Left lung (tissue), 10 donors: ENCODE measurements around the gene CFAP221. TPM values are rescaled to one million over a fixed set of nuclear protein-coding genes. Genes with fewer than 3 reads are reported as not detected.
A peak's percentile ranks its signal among the peaks of the same experiment; 100 is the strongest.

Experiments used
- ATAC-seq: fragments of 200-7000 bp; cut with Tn5 transposase; one replicate; pipeline ENCODE4 v1.9.1; 2020; ENCODE audit warnings: moderate library complexity
- DNase-seq, 4 donors: peaks; one replicate each; pipeline ENCODE4 v3.0.0-alpha.2; 2013 to 2020
- H3K27ac ChIP-seq, 2 donors: fragments of 200-600 bp; sonication (generic) in 1 of 2; one replicate each; pipeline versions ENCODE4 v1.5.0 to v1.8.0; 2020 to 2021
- H3K27me3 ChIP-seq, 2 donors: fragments of 200-600 bp; sonication (generic) in 1 of 2; one replicate each; pipeline versions ENCODE4 v1.5.0 to v1.8.0; 2020 to 2021
- H3K36me3 ChIP-seq, 2 donors: fragments of 200-600 bp; sonication (generic) in 1 of 2; one replicate each; pipeline versions ENCODE4 v1.5.0 to v1.8.0; 2020 to 2021
- H3K4me1 ChIP-seq, 2 donors: fragments of 200-600 bp; one replicate each; pipeline ENCODE4 v1.8.0; 2021
- H3K4me3 ChIP-seq, 2 donors: fragments of 200-600 bp; sonication (generic) in 1 of 2; one replicate each; pipeline versions ENCODE4 v1.5.0 to v1.8.0; 2020 to 2021; ENCODE audit warnings: mild to moderate bottlenecking in 1 of 2
- H3K9me3 ChIP-seq, 2 donors: fragments of 200-600 bp; sonication (generic) in 1 of 2; one replicate each; pipeline versions ENCODE4 v1.5.0 to v1.8.0; 2020 to 2021
- intact Hi-C, 2 donors: fragments of 100-400 bp; cut with DNase I; formaldehyde crosslinking; loops; one replicate each; pipeline versions ENCODE4 v1.11.2 to v1.14.2; 2022
- polyA plus RNA-seq, 6 donors: library from polyadenylated mRNA; unstranded; fragments of 120-200 nt; gene quantifications; one replicate each; pipeline ENCODE4 v1.2.1, GENCODE V29; 2013; ENCODE audit not compliant: insufficient read length in 6 of 6
- total RNA-seq, 2 donors: library from RNA; stranded (reverse); fragmentation: NEBNext Ultra II Directional; extraction: Animal tissue kit (Norgen Biotek cat#: 25700); gene quantifications; one replicate each; pipeline ENCODE4 v1.2.1, GENCODE V29; 2021
- TF ChIP-seq, protein P1 (sequence below), 2 donors: fragments of 200-600 bp; sonication (generic) in 1 of 2; IDR thresholded peaks; one replicate each; pipeline versions ENCODE4 v1.5.0 to v1.8.0; 2021; ENCODE audit warnings: antibody characterized with exemption in 2 of 2
- donor health status: DM: no; HTN: yes; CAD: no.
- donor health status: DM: no; HTN: no; CAD: no.

CFAP221 gene
- total and polyA plus RNA-seq, 8 donors = 10.6 to 20.8 (median 16.7) TPM

DNA sequence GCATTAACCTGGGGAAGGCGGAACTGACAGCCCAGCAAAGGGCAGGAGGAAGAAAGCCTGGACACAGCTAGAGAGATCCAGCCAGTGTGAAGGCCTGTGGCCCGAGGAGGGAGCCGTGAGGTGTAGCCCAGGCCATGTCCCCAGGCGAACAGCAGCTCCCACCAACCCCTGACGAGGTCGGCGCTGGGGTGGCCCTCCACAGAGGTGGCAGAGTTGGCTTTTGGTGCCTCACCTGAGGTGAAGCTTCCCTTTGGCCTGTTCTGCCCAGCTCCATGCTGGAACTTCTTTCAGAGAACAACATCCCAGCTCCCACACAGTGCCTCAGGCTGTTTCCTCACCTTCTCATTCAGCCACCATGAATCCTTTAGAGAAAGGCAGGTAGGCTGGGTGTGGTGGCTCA is 148.1 kb downstream of the CFAP221 start:
- Histone ChIP-seq H3K4me1 (peaks cover 5 to 11% of the 10 kb centered on the region in 2 donors), H3K27me3 (no peaks in the 10 kb centered on the region), H3K9me3 (no peaks in the 10 kb centered on the region), H3K27ac (no peak overlapping the region), H3K4me3 (no peak overlapping the region), H3K36me3 (peaks cover 0 to 10% of the 10 kb centered on the region in 2 donors)
- intact Hi-C loops = no loop called here
- TF ChIP-seq, protein P1, sequence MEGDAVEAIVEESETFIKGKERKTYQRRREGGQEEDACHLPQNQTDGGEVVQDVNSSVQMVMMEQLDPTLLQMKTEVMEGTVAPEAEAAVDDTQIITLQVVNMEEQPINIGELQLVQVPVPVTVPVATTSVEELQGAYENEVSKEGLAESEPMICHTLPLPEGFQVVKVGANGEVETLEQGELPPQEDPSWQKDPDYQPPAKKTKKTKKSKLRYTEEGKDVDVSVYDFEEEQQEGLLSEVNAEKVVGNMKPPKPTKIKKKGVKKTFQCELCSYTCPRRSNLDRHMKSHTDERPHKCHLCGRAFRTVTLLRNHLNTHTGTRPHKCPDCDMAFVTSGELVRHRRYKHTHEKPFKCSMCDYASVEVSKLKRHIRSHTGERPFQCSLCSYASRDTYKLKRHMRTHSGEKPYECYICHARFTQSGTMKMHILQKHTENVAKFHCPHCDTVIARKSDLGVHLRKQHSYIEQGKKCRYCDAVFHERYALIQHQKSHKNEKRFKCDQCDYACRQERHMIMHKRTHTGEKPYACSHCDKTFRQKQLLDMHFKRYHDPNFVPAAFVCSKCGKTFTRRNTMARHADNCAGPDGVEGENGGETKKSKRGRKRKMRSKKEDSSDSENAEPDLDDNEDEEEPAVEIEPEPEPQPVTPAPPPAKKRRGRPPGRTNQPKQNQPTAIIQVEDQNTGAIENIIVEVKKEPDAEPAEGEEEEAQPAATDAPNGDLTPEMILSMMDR (IDR thresholded peaks at IDR 0.05) = no peak
- no peak for ATAC-seq
- no peak for DNase-seq

DNA sequence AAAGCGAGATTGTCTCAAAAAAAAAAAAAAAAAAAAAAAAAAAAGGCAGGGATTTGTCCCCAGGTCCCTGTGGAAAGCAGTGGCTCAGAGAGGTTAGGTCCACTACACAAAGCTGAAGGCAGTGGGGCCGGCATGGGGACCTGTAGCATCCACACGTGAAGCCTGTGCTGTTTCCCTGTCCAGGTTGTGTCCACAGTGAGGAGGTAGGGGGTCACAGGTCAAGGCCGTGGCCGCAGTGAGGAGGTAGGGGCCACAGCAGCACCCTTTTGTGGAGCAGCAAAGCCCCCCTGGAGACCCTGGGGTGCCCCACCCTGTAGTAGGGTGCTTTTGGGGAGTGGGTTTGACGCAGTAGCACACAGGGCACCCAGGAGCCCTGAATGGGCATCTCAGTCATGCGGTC is 148.7 kb downstream of the CFAP221 start:
- Histone ChIP-seq H3K36me3 (peaks cover 0 to 10% of the 10 kb centered on the region in 2 donors), H3K27me3 (no peaks in the 10 kb centered on the region), H3K27ac (no peak overlapping the region), H3K4me1 (peaks cover 5 to 11% of the 10 kb centered on the region in 2 donors), H3K9me3 (no peaks in the 10 kb centered on the region), H3K4me3 (no peak overlapping the region)
- TF ChIP-seq, protein P1 (IDR thresholded peaks at IDR 0.05) = no peak
- DNase-seq (no peak), ATAC-seq (no peak)
- intact Hi-C loops = no loop called here

DNA sequence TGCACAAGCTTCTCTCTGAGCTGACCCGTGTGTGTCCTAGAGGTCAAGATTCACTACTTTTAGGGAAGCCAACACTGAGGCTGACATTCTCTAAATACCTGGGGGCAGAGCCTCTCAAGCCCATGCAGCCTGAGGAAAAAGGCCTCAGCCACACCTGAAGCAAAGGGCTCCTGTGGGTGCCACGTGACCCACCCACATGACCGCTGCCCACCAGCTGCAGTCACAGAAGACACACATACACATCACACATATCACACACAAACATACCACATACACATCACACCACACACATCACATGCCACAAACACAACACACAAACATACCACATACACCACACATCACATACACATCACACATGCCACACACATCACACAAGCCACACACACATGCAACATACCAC is 149.3 kb downstream of the CFAP221 start:
- intact Hi-C loops = no loop called here

DNA sequence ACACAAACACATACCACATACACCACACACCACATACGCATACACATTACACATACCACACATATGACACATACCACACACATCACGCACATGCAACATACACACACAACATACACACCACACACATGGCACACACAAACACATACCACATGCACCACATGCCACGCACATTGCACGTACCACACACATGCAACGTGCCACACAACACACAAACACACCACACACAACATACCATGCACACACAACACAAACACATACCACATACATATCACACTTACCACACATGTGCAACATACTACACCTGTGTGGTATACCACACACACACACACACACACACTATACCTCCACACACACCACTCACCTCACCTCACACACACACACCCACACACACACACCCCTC is 149.7 kb downstream of the CFAP221 start:
- peaks cover 5 to 11% of the 10 kb centered on the region in 2 donors for H3K4me1 ChIP-seq
- TF ChIP-seq, protein P1 (IDR thresholded peaks at IDR 0.05) = no peak
- no peak for DNase-seq
- no peaks in the 10 kb centered on the region for H3K27me3 ChIP-seq
- peaks cover 0 to 1% of the 10 kb centered on the region in 2 donors for H3K36me3 ChIP-seq
- no peak overlapping the region for H3K27ac ChIP-seq
- no peak overlapping the region for H3K4me3 ChIP-seq
- intact Hi-C loops = no loop called here
- no peaks in the 10 kb centered on the region for H3K9me3 ChIP-seq
- ATAC-seq = no peak

More for the DNA sequence above, 149.3 kb downstream of the CFAP221 start:
- Histone ChIP-seq H3K4me1 (peaks cover 5 to 11% of the 10 kb centered on the region in 2 donors), H3K9me3 (no peaks in the 10 kb centered on the region), H3K27me3 (no peaks in the 10 kb centered on the region), H3K4me3 (no peak overlapping the region), H3K36me3 (peaks cover 0 to 5% of the 10 kb centered on the region in 2 donors), H3K27ac (no peak overlapping the region)
- ATAC-seq = no peak
- DNase-seq = no peak
- TF ChIP-seq, protein P1 (IDR thresholded peaks at IDR 0.05) = no peak

DNA sequence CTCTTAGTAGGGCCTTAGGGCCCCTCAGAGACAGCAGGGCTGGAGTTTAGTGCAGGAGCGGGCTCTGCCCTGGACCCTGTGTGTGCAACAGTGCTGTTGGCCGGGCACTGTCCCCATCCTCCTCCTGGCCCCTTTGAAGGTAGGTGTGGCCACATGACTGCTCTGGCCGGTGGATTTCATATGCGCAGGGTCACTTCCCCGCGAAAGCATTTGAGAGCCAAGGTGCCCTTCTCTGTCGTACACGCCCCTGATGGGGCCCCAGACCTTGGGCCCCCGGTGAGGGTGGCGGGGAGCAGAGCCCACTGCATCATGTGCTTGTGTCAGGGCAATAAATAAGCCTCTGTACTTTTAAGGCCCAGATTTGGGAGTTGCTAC is 150.2 kb downstream of the CFAP221 start:
- Histone ChIP-seq H3K4me3 (no peak overlapping the region), H3K36me3 (no peaks in the 10 kb centered on the region), H3K27ac (peak overlapping the region in 1 of 2 donors; percentile 2), H3K9me3 (no peaks in the 10 kb centered on the region), H3K27me3 (no peaks in the 10 kb centered on the region), H3K4me1 (peaks cover 5 to 11% of the 10 kb centered on the region in 2 donors)
- TF ChIP-seq, protein P1 (IDR thresholded peaks at IDR 0.05) = no peak
- intact Hi-C loops = no loop called here
- DNase-seq (no peak), ATAC-seq (peak; percentile 53)
